Naive thymus-derived CD8-positive, alpha-beta T cell (primary cell): ENCODE data around the gene CCDC88B. TPM values are rescaled to one million over a fixed set of nuclear protein-coding genes. Genes with fewer than 3 reads are reported as not detected.
"Not testable (repeated sequence)": the region's sequence is repeated elsewhere in the genome, so short reads cannot be mapped to it uniquely, and the experiment has no call there.

Source experiments
- ATAC-seq, 2 donors: fragments of 150-1000 bp; cut with Tn5 transposase in 1 of 2; sonication (Bioruptor Pico), chemical (Tn5 transposase) in 1 of 2; 1 replicate in 1 of 2; 2 replicates in 1 of 2; pipeline ENCODE4 v1.10.0; 2021; ENCODE audit warnings: mild to moderate bottlenecking in 2 of 2, moderate library complexity in 2 of 2
- POLR2A ChIA-PET: fragments of 350-600 bp; sonication (Branson Sonifier 250); formaldehyde crosslinking; loops from one replicate; lab custom pipeline; 2021; ENCODE audit warnings: antibody characterized with exemption; lab: Charles Lee
- DNase-seq, 10 donors: peaks; one replicate each; pipeline versions ENCODE4 v3.0.0 to v3.0.0-alpha.2; 2020 to 2022
- H3K27ac Mint-ChIP-seq, 10 donors: one replicate each; pipeline ENCODE4 v1.8.0; 2020 to 2022; ENCODE audit warnings: mild to moderate bottlenecking in 10 of 10, mixed read lengths in 10 of 10, moderate library complexity in 4 of 10, inconsistent platforms in 1 of 10
- H3K27me3 Mint-ChIP-seq, 5 donors: one replicate each; pipeline ENCODE4 v1.8.0; 2021 to 2022; ENCODE audit warnings: mixed read lengths in 5 of 5
- H3K36me3 Mint-ChIP-seq, 3 donors: one replicate each; pipeline ENCODE4 v1.8.0; 2020 to 2022; ENCODE audit warnings: mixed read lengths in 3 of 3, mild to moderate bottlenecking in 2 of 3, inconsistent platforms in 1 of 3
- H3K4me1 Mint-ChIP-seq, 4 donors: one replicate each; pipeline ENCODE4 v1.8.0; 2021 to 2022; ENCODE audit warnings: mixed read lengths in 4 of 4
- H3K4me3 Mint-ChIP-seq, 10 donors: one replicate each; pipeline ENCODE4 v1.8.0; 2020 to 2022; ENCODE audit warnings: mild to moderate bottlenecking in 10 of 10, mixed read lengths in 10 of 10, moderate library complexity in 6 of 10, inconsistent platforms in 1 of 10
- H3K9me3 Mint-ChIP-seq, 9 donors: one replicate each; pipeline ENCODE4 v1.8.0; 2020 to 2022; ENCODE audit warnings: mixed read lengths in 9 of 9, mild to moderate bottlenecking in 3 of 9, inconsistent platforms in 1 of 9, moderate library complexity in 1 of 9
- polyA plus RNA-seq, 3 donors: library from polyadenylated mRNA; unstranded; fragments of 300-500 nt; fragmentation: Illumina TruSeq; gene quantifications; one replicate each; pipeline ENCODE4 v1.2.3, GENCODE V29; 2021
- total RNA-seq, 8 experiments: library from RNA in 2 of 8; stranded (reverse) in 2 of 8; gene quantifications; one replicate each; pipeline ENCODE4 v1.2.3 and lab custom pipeline; 2021 to 2026

Gene CCDC88B
- total and polyA plus RNA-seq, 5 experiments from 2014 or later: 10.4 to 119 (median 37.0) TPM

- Mint-ChIP-seq H3K4me3 (peak overlapping the region; percentile 88 to 99 (median 96)), H3K4me1 (peaks cover 18 to 40% (median 34%) of the 10 kb centered on the region in 4 donors), H3K27ac (peak overlapping the region; percentile 86 to 97 (median 94)), H3K9me3 (no peaks in the 10 kb centered on the region), H3K27me3 (peaks cover 1 to 7% (median 5%) of the 10 kb centered on the region in 5 donors), H3K36me3 (peaks cover 0 to 13% (median 0%) of the 10 kb centered on the region in 3 donors)
- DNase-seq (peak; percentile 53 to 85 (median 60)), ATAC-seq (peak; percentile 20 to 26)
- POLR2A ChIA-PET: interaction anchor here (1.0 to 7.5 kb wide), 11 partner anchors 11 to 120 kb away, joined by 3 to 113 read pairs (median 7); partner anchors contain the start of genes BAD, FERMT3, GPR137 and PPP1R14B
Measured at GRCh38 chr11:64305691-64306562, 34.1 kb upstream of the CCDC88B start.

- POLR2A ChIA-PET: interaction anchor here (1.3 to 7.5 kb wide), 4 partner anchors 11 to 100 kb away, joined by 3 to 113 read pairs (median 34); partner anchors contain the start of genes FERMT3, PRDX5 and TRMT112
- Mint-ChIP-seq H3K36me3 (peaks cover 0 to 15% (median 0%) of the 10 kb centered on the region in 3 donors), H3K27ac (peak overlapping the region; percentile 86 to 97 (median 94)), H3K27me3 (peaks cover 0 to 5% (median 4%) of the 10 kb centered on the region in 5 donors), H3K9me3 (no peaks in the 10 kb centered on the region), H3K4me1 (peaks cover 19 to 41% (median 35%) of the 10 kb centered on the region in 4 donors), H3K4me3 (peak overlapping the region; percentile 88 to 99 (median 96))
- ATAC-seq: no peak
- no peak for DNase-seq
Measured at GRCh38 chr11:64306563-64306875, 33.5 kb upstream of the CCDC88B start.

GRCh38 chr11:64306876-64307622, 33.0 kb upstream of the CCDC88B start:
- peak overlapping the region in 8 of 10 donors; percentile 27 to 97 (median 85) for H3K27ac Mint-ChIP-seq

GRCh38 chr11:64307795-64308194, 32.2 kb upstream of the CCDC88B start:
- DNase-seq, H3K27me3 Mint-ChIP-seq, ATAC-seq, H3K9me3 Mint-ChIP-seq: not testable (repeated sequence)
- H3K27ac Mint-ChIP-seq: peak overlapping the region in 8 of 10 donors; percentile 12 to 79 (median 44)
- POLR2A ChIA-PET: interaction anchor here (0.7 to 7.5 kb wide), 4 partner anchors 9 to 121 kb away, joined by 4 to 113 read pairs (median 33); partner anchors contain the start of genes FERMT3, PRDX5 and TRMT112
- H3K4me3 Mint-ChIP-seq: peak overlapping the region in 8 of 10 donors; percentile 26 to 97 (median 52)
- H3K4me1 Mint-ChIP-seq: peaks cover 22 to 43% (median 40%) of the 10 kb centered on the region in 4 donors
- H3K36me3 Mint-ChIP-seq: peaks cover 0 to 19% (median 0%) of the 10 kb centered on the region in 3 donors

More at GRCh38 chr11:64306876-64307622, 33.0 kb upstream of the CCDC88B start:
- peak overlapping the region; percentile 88 to 99 (median 96) for H3K4me3 Mint-ChIP-seq
- peaks cover 0 to 2% (median under 1%) of the 10 kb centered on the region in 5 donors for H3K27me3 Mint-ChIP-seq
- DNase-seq (no peak), ATAC-seq (no peak)
- H3K36me3 Mint-ChIP-seq: peaks cover 0 to 15% (median 0%) of the 10 kb centered on the region in 3 donors
- H3K4me1 Mint-ChIP-seq: peaks cover 19 to 37% (median 34%) of the 10 kb centered on the region in 4 donors
- no peaks in the 10 kb centered on the region for H3K9me3 Mint-ChIP-seq
- POLR2A ChIA-PET: interaction anchor here (1.3 to 7.5 kb wide), 4 partner anchors 10 to 101 kb away, joined by 3 to 113 read pairs (median 34); partner anchors contain the start of genes FERMT3, PRDX5 and TRMT112

GRCh38 chr11:64312947-64313346, 27.1 kb upstream of the CCDC88B start:
- POLR2A ChIA-PET: no interaction called here
- Mint-ChIP-seq H3K4me3 (peak overlapping the region in 2 of 10 donors; percentile 14 to 34), H3K4me1 (peaks cover 16 to 39% (median 30%) of the 10 kb centered on the region in 4 donors), H3K36me3 (peaks cover 0 to 21% (median 0%) of the 10 kb centered on the region in 3 donors), H3K27me3 (no peaks in the 10 kb centered on the region), H3K9me3 (no peaks in the 10 kb centered on the region), H3K27ac (peak overlapping the region in 8 of 10 donors; percentile 51 to 88 (median 81))
- DNase-seq: no peak
- ATAC-seq: no peak

GRCh38 chr11:64313491-64314145, 26.4 kb upstream of the CCDC88B start:
- no peak for ATAC-seq
- Mint-ChIP-seq H3K9me3 (no peaks in the 10 kb centered on the region), H3K27me3 (no peaks in the 10 kb centered on the region), H3K27ac (peak overlapping the region in 5 of 10 donors; percentile 20 to 88 (median 82)), H3K36me3 (peaks cover 0 to 21% (median 0%) of the 10 kb centered on the region in 3 donors), H3K4me1 (peaks cover 18 to 42% (median 33%) of the 10 kb centered on the region in 4 donors), H3K4me3 (no peak overlapping the region)
- DNase-seq: no peak
- POLR2A ChIA-PET: no interaction called here

GRCh38 chr11:64314146-64314804, 25.7 kb upstream of the CCDC88B start:
- H3K27me3 Mint-ChIP-seq: no peaks in the 10 kb centered on the region
- POLR2A ChIA-PET: no interaction called here
- no peak for DNase-seq
- no peak overlapping the region for H3K27ac Mint-ChIP-seq
- ATAC-seq: no peak
- peaks cover 22 to 47% (median 39%) of the 10 kb centered on the region in 4 donors for H3K4me1 Mint-ChIP-seq
- H3K36me3 Mint-ChIP-seq: peaks cover 0 to 18% (median 0%) of the 10 kb centered on the region in 3 donors
- H3K9me3 Mint-ChIP-seq: no peaks in the 10 kb centered on the region
- no peak overlapping the region for H3K4me3 Mint-ChIP-seq

GRCh38 chr11:64314805-64315561, 25.0 kb upstream of the CCDC88B start:
- H3K4me1 Mint-ChIP-seq: peaks cover 23 to 53% (median 44%) of the 10 kb centered on the region in 4 donors
- H3K27me3 Mint-ChIP-seq: no peaks in the 10 kb centered on the region
- POLR2A ChIA-PET: interaction anchor here (3.7 kb wide), 1 partner anchor 44 kb away, joined by 53 read pairs; no protein-coding TSS in a partner anchor
- peaks cover 0 to 20% (median 0%) of the 10 kb centered on the region in 3 donors for H3K36me3 Mint-ChIP-seq
- DNase-seq: no peak
- H3K4me3 Mint-ChIP-seq: peak overlapping the region in 5 of 10 donors; percentile 6 to 67 (median 57)
- H3K27ac Mint-ChIP-seq: peak overlapping the region in 5 of 10 donors; percentile 36 to 82 (median 67)
- ATAC-seq: no peak
- H3K9me3 Mint-ChIP-seq: no peaks in the 10 kb centered on the region

- H3K27me3 Mint-ChIP-seq, H3K9me3 Mint-ChIP-seq, DNase-seq, ATAC-seq: not testable (repeated sequence)
- H3K36me3 Mint-ChIP-seq: peaks cover 0 to 27% (median 3%) of the 10 kb centered on the region in 3 donors
- peak overlapping the region in 9 of 10 donors; percentile 97 to 100 (median 99) for H3K27ac Mint-ChIP-seq
- POLR2A ChIA-PET: interaction anchor here (1.4 to 3.8 kb wide), 9 partner anchors 10 to 1669 kb away, joined by 3 to 73 read pairs (median 24); partner anchors contain the start of genes CCDC88B, ESRRA, FKBP2 and GANAB
- H3K4me3 Mint-ChIP-seq: peak overlapping the region; percentile 90 to 97 (median 94)
- H3K4me1 Mint-ChIP-seq: peaks cover 26 to 55% (median 49%) of the 10 kb centered on the region in 4 donors
Measured at GRCh38 chr11:64315667-64316526, 24.1 kb upstream of the CCDC88B start.
